Tibial nerve (tissue), 4 donors: Measurements from ENCODE around the gene PPP2R3B. TPM values are rescaled to one million over a fixed set of nuclear protein-coding genes. Genes with fewer than 3 reads are reported as not detected.

Source experiments
- DNase-seq, 2 donors: peaks; one replicate each; pipeline ENCODE4 v3.0.0-alpha.2; 2019; ENCODE audit warnings: low spot score in 2 of 2
- H3K27ac ChIP-seq, 4 donors: fragments of 200-600 bp; sonication (generic) in 3 of 4; one replicate each; pipeline ENCODE4 v1.5.1; 2017 to 2019; ENCODE audit warnings: mild to moderate bottlenecking in 1 of 4
- H3K27me3 ChIP-seq, 2 donors: fragments of 200-600 bp; sonication (generic) in 1 of 2; one replicate each; pipeline versions ENCODE4 v1.5.1 to v1.6.0; 2017 to 2019
- H3K36me3 ChIP-seq, 3 donors: fragments of 200-600 bp; sonication (generic); one replicate each; pipeline ENCODE4 v1.5.1; 2018 to 2019
- H3K4me1 ChIP-seq, 4 donors: fragments of 200-600 bp; sonication (generic) in 3 of 4; one replicate each; pipeline ENCODE4 v1.5.1; 2017 to 2019
- H3K4me3 ChIP-seq, 4 donors: fragments of 200-600 bp; sonication (generic) in 3 of 4; one replicate each; pipeline ENCODE4 v1.5.1; 2017 to 2019; ENCODE audit warnings: mild to moderate bottlenecking in 1 of 4, moderate library complexity in 1 of 4
- H3K9me3 ChIP-seq, 4 donors: fragments of 200-600 bp; sonication (generic) in 3 of 4; one replicate each; pipeline ENCODE4 v1.5.1; 2017 to 2019
- CTCF ChIP-seq, 5 experiments: fragments of 200-600 bp in 3 of 5; fragments of 450-650 bp in 2 of 5; sonication (generic) in 3 of 5; IDR thresholded peaks; one replicate each; pipeline ENCODE4 v1.5.1; 2016 to 2019; ENCODE audit warnings: antibody characterized with exemption in 5 of 5, mild to moderate bottlenecking in 3 of 5, moderate library complexity in 2 of 5
- EP300 ChIP-seq, 2 donors: sonication (generic); formaldehyde crosslinking; IDR thresholded peaks; one replicate each; pipeline ENCODE4 v1.6.1; 2017; ENCODE audit warnings: antibody characterized with exemption in 2 of 2, mild to moderate bottlenecking in 1 of 2
- POLR2A ChIP-seq, 2 donors: fragments of 450-650 bp; IDR thresholded peaks; one replicate each; pipeline ENCODE4 v1.6.1; 2017; ENCODE audit warnings: antibody characterized with exemption in 2 of 2, mild to moderate bottlenecking in 2 of 2, moderate library complexity in 2 of 2
- WGBS, 2 donors: methylation state at CpG; one replicate each; pipeline ENCODE4 v1.1.5; 2018; 5-methylcytosine and 5-hydroxymethylcytosine counted together
- total RNA-seq, 4 donors: library from RNA; depleted of rRNA; stranded (reverse); fragments of >200 nt; gene quantifications; one replicate each; pipeline ENCODE4 v1.1.0, GENCODE V29; 2016

The PPP2R3B gene
- total RNA-seq, 4 donors from 2014 or later = 20.4 to 59.4 (median 32.7) TPM

DNA sequence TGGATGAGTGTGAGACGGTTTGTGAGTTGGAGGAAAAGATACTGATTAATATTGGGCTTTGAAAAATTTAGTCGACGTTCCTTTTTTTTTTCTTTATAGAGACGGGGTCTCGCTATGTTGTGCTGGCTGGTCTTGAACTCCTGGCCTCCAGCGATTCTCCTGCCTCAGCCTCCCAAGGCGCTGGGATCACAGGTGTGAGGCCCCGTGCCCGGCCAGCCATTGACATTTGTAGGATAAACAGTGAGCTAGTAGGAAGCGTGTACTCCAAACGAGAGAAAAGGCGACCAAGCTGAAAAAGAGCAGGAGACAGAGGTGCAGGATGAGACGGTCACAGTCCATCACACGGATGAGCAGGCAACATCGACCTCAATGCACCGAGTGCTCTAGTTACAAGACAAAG, 19.4 kb downstream of the PPP2R3B start:
- no peak overlapping the region for H3K27ac ChIP-seq
- no peak overlapping the region for H3K4me3 ChIP-seq
- H3K27me3 ChIP-seq = peaks cover 0 to 13% of the 10 kb centered on the region in 2 donors
- no peak for DNase-seq
- H3K9me3 ChIP-seq = no peaks in the 10 kb centered on the region
- 91 to 93% methylated on average over 16 of the region's 16 CpGs for WGBS, 2 donors
- no peak for TF ChIP-seq CTCF (IDR thresholded peaks at IDR 0.05)
- no peak for TF ChIP-seq EP300 (IDR thresholded peaks at IDR 0.05)
- TF ChIP-seq POLR2A (IDR thresholded peaks at IDR 0.05) = no peak
- H3K36me3 ChIP-seq = peaks cover 0 to 12% (median 0%) of the 10 kb centered on the region in 3 donors
- H3K4me1 ChIP-seq = peaks cover 0 to 28% (median 0%) of the 10 kb centered on the region in 4 donors

GRCh38 chrX:363621-364375, 22.9 kb downstream of the PPP2R3B start:
- Histone ChIP-seq H3K4me1 (peaks cover 0 to 5% (median 0%) of the 10 kb centered on the region in 4 donors), H3K27ac (no peak overlapping the region), H3K27me3 (no peaks in the 10 kb centered on the region), H3K9me3 (peaks cover 0 to 26% (median 6%) of the 10 kb centered on the region in 4 donors), H3K36me3 (peaks cover 0 to 36% (median 5%) of the 10 kb centered on the region in 3 donors), H3K4me3 (no peak overlapping the region)
- no peak for DNase-seq
- no peak for TF ChIP-seq CTCF (IDR thresholded peaks at IDR 0.05)
- TF ChIP-seq POLR2A (IDR thresholded peaks at IDR 0.05) = no peak
- no peak for TF ChIP-seq EP300 (IDR thresholded peaks at IDR 0.05)
- 91 to 97% methylated on average over 36 to 37 of the region's 37 CpGs for WGBS, 2 donors

DNA sequence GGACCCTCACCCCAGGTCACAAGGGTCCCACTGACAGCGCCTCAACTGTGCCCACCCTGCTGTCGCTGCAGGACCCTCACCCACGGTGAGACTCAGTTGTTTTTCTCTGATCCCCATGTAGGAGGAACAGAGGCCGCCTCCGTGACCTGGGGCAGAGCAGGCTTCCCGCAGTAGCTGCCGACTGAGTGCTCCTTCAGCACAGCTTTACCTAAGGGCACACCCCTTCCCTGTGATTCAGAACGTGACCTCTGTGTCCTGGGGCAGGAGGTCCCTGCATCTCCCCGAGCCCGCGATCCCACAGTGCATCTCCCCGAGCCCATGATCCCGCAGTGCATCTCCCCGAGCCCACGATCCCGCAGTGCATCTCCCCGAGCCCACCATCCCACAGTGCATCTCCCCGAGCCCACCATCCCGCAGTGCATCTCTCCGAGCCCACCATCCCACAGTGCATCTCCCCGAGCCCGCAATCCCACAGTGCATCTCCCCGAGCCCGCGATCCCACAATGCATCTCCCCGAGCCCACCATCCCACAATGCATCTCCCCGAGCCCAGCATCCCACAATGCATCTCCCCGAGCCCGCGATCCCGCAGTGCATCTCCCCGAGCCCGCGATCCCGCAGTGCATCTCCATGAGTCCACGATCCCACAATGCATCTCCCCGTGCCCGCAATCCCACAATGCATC, 23.6 kb downstream of the PPP2R3B start:
- WGBS, 2 donors = 77 to 80% methylated on average over 37 to 38 of the region's 38 CpGs
- H3K9me3 ChIP-seq = peaks cover 0 to 29% (median 6%) of the 10 kb centered on the region in 4 donors
- no peaks in the 10 kb centered on the region for H3K27me3 ChIP-seq
- TF ChIP-seq EP300 (IDR thresholded peaks at IDR 0.05) = no peak
- TF ChIP-seq POLR2A (IDR thresholded peaks at IDR 0.05) = no peak
- no peak for TF ChIP-seq CTCF (IDR thresholded peaks at IDR 0.05)
- no peak for DNase-seq
- no peak overlapping the region for H3K4me3 ChIP-seq
- H3K36me3 ChIP-seq = peaks cover 0 to 43% (median 5%) of the 10 kb centered on the region in 3 donors
- no peaks in the 10 kb centered on the region for H3K4me1 ChIP-seq
- no peak overlapping the region for H3K27ac ChIP-seq

DNA sequence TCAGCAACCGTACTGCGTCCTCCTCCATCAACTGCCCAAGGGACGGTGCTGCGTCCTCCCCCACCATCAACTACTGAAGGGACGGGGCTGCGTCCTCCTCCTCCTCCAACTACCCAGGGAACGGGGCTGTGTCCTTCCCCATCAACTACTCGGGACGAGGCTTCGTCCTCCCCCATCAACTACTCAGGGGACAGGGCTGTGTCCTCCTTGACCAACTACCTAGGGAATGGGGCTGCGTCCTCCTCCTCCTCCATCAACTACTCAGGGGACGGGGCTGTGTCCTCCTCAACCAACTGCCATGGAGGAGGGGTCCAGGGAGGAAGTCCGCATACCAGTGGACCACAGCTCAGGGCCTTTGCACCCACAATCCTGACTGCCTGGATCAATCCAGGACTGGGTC, 24.4 kb downstream of the PPP2R3B start:
- H3K4me3 ChIP-seq = no peak overlapping the region
- TF ChIP-seq CTCF (IDR thresholded peaks at IDR 0.05) (no peak), POLR2A (IDR thresholded peaks at IDR 0.05) (no peak), EP300 (IDR thresholded peaks at IDR 0.05) (no peak)
- DNase-seq = no peak
- 97 to 98% methylated on average over 11 to 12 of the region's 13 CpGs for WGBS, 2 donors
- H3K4me1 ChIP-seq = no peaks in the 10 kb centered on the region
- H3K9me3 ChIP-seq = peaks cover 0 to 29% (median 6%) of the 10 kb centered on the region in 4 donors
- H3K36me3 ChIP-seq = peaks cover 0 to 48% (median 5%) of the 10 kb centered on the region in 3 donors
- H3K27ac ChIP-seq = no peak overlapping the region
- H3K27me3 ChIP-seq = no peaks in the 10 kb centered on the region
